Measurements from ENCODE around the gene GUCD1. TPM values are rescaled to one million over a fixed set of nuclear protein-coding genes. Genes with fewer than 3 reads are reported as not detected.

The GUCD1 gene
- total and polyA plus RNA-seq, 2 of the 13 experiments (the other 11 are each of a cell fraction or from before 2014, with no cell fraction given) = 128 to 245 TPM

GRCh38 chr22:24506802-24507438, 48.0 kb downstream of the GUCD1 start:
- H3K27ac ChIP-seq (ENCODE audit: extremely low read length, insufficient read depth, low read length) = peak overlapping the region; percentile 99
- no peaks in the 10 kb centered on the region for H3K36me3 ChIP-seq (replicated peaks in 1 of 2; ENCODE audit: control insufficient read depth in 1 of 2, insufficient read depth in 2 of 2, low read length in 2 of 2)
- CTCF ChIA-PET (ENCODE audit: low intra/inter-chr PET ratio, low total read pairs) = no interaction called here
- DNase-seq (ENCODE audit: low spot score) = peak; percentile 75
- H3K9ac ChIP-seq (ENCODE audit: insufficient read depth, low read depth, low read length) = peak overlapping the region; percentile 69
- H3K4me2 ChIP-seq (ENCODE audit: low read depth, low read length) = peak overlapping the region; percentile 92
- no peaks in the 10 kb centered on the region for H3K9me3 ChIP-seq (ENCODE audit: low read length)
- peaks cover 100% of the 10 kb centered on the region for H3K4me1 ChIP-seq (ENCODE audit: insufficient read depth, low read length)
- H3K27me3 ChIP-seq (ENCODE audit: control insufficient read depth in 1 of 2, insufficient read depth in 2 of 2, low read length in 2 of 2) = no peaks in the 10 kb centered on the region
- 8% methylated on average over 6 of the region's 6 CpGs for WGBS (ENCODE audit: low lambda C conversion rate)
- no peaks in the 10 kb centered on the region for H3K79me2 ChIP-seq (ENCODE audit: insufficient read depth, low read length)
- H3K4me3 ChIP-seq (replicated peaks in 1 of 3; ENCODE audit: insufficient read depth in 1 of 3, low read depth in 2 of 3, low read length in 3 of 3) = peak overlapping the region in 2 of 3 experiments; percentile 23 to 54; a peak in 3 of 6 replicates
- POLR2A ChIA-PET = interaction anchor here (0.7 to 3.8 kb wide), 24 partner anchors 7 to 124 kb away, joined by 3 to 46 read pairs (median 6); partner anchors contain the start of genes ADORA2A and GUCD1
- FAIRE-seq = peak; percentile 60
- no peak overlapping the region for H2AFZ ChIP-seq (ENCODE audit: low read length)
- no peaks in the 10 kb centered on the region for H4K20me1 ChIP-seq (ENCODE audit: insufficient read depth, low read length)
- peak; percentile 61 for ATAC-seq
- in situ Hi-C loops (cut with HindIII; ENCODE audit: extremely low pct_ligation_motif_present, low pct_unique_long_range_greater_than_20kb) (no loop called here), intact Hi-C loops (cut with micrococcal nuclease; ENCODE audit: unreplicated experiment) (loop anchor here (2.0 to 10.0 kb wide), 2 partner anchors 14 to 232 kb away; partner anchors contain the start of gene SPECC1L)
- BruUV-seq (replicated peaks) = TSS peak; percentile 91
- TF ChIP-seq RXRB (CRISPR knock-in tag; IDR thresholded peaks at IDR 0.05; ENCODE audit: borderline replicate concordance) (peak; percentile 54; the same call in 1 of the 2 replicates), LCORL (IDR thresholded peaks at IDR 0.05) (no peak), LCORL (CRISPR knock-in tag; IDR thresholded peaks at IDR 0.05) (peak; percentile 82; the same call in 1 of the 2 replicates), NFKB2 (CRISPR knock-in tag; IDR thresholded peaks at IDR 0.05; ENCODE audit: borderline replicate concordance) (peak; percentile 49; the same call in 1 of the 2 replicates), ZNF629 (CRISPR knock-in tag; conservative IDR thresholded peaks at IDR 0.05) (no peak), ZNF235 (CRISPR knock-in tag; IDR thresholded peaks at IDR 0.05; ENCODE audit: borderline replicate concordance) (no peak), AGO1 (IDR thresholded peaks at IDR 0.05; ENCODE audit: low read depth, low read length, poor library complexity, severe bottlenecking) (no peak), HMG20B (CRISPR knock-in tag; conservative IDR thresholded peaks at IDR 0.05) (no peak), ZNF547 (CRISPR knock-in tag; IDR thresholded peaks at IDR 0.05) (no peak; the same call in 1 of the 2 replicates), HES4 (CRISPR knock-in tag; IDR thresholded peaks at IDR 0.05; ENCODE audit: borderline replicate concordance) (no peak), CHD2 (IDR thresholded peaks at IDR 0.05; ENCODE audit: low read depth, low read length) (no peak), ZNF124 (CRISPR knock-in tag; IDR thresholded peaks at IDR 0.05) (no peak), SETDB1 (CRISPR knock-in tag; IDR thresholded peaks at IDR 0.05; ENCODE audit: borderline replicate concordance) (no peak), TCF7L2 (IDR thresholded peaks at IDR 0.05; ENCODE audit: low read depth, low read length) (no peak), ZGPAT (CRISPR knock-in tag; IDR thresholded peaks at IDR 0.05) (no peak), PLRG1 (conservative IDR thresholded peaks at IDR 0.05) (no peak), FOXJ3 (CRISPR knock-in tag; IDR thresholded peaks at IDR 0.05; ENCODE audit: borderline replicate concordance) (no peak), ZNF275 (CRISPR knock-in tag; IDR thresholded peaks at IDR 0.05; ENCODE audit: borderline replicate concordance) (no peak), SOX13 (IDR thresholded peaks at IDR 0.05) (0 out of 2 replicates have a peak, but pooled peaks have one; percentile 27), SOX13 (CRISPR knock-in tag; conservative IDR thresholded peaks at IDR 0.05 in 1 of 2, IDR thresholded peaks at IDR 0.05 in 1 of 2) (no peak), THAP7 (CRISPR knock-in tag; IDR thresholded peaks at IDR 0.05) (no peak), MTA1 (CRISPR knock-in tag; IDR thresholded peaks at IDR 0.05; ENCODE audit: borderline replicate concordance) (no peak), ZNF3 (CRISPR knock-in tag; IDR thresholded peaks at IDR 0.05) (no peak), POLR2AphosphoS2 (IDR thresholded peaks at IDR 0.05; ENCODE audit: low read depth, low read length) (no peak)
